Mucosa of stomach (tissue), 1 donor: ENCODE data around the gene C21orf58.

Source experiments
- H3K27me3 ChIP-seq: one replicate; pipeline ENCODE4 v1.7.0; 2013; ENCODE audit warnings: mild to moderate bottlenecking, low read length; ENCODE audit not compliant: control insufficient read depth, insufficient read depth
- H3K36me3 ChIP-seq: one replicate; pipeline ENCODE4 v1.7.0; 2013; ENCODE audit warnings: low read length; ENCODE audit not compliant: control insufficient read depth, insufficient read depth
- H3K4me1 ChIP-seq: one replicate; pipeline ENCODE4 v1.7.0; 2013; ENCODE audit warnings: mild to moderate bottlenecking, low read length; ENCODE audit not compliant: control insufficient read depth, insufficient read depth
- H3K4me3 ChIP-seq: one replicate; pipeline ENCODE4 v1.7.0; 2013; ENCODE audit warnings: low read length
- H3K9ac ChIP-seq: one replicate; pipeline ENCODE4 v1.7.0; 2013; ENCODE audit warnings: mild to moderate bottlenecking, low read length, moderate library complexity
- H3K9me3 ChIP-seq: one replicate; pipeline ENCODE4 v1.7.0; 2013; ENCODE audit warnings: mild to moderate bottlenecking, low read length, moderate library complexity; ENCODE audit not compliant: control insufficient read depth
- donor health status: Pancreatic carcinoma.

C21orf58 gene

GRCh38 chr21:46255758-46256337 is 67.8 kb downstream of the C21orf58 start:
- Histone ChIP-seq H3K36me3 (peaks cover 28% of the 10 kb centered on the region), H3K4me3 (no peak overlapping the region), H3K4me1 (peaks cover 12% of the 10 kb centered on the region), H3K27me3 (no peaks in the 10 kb centered on the region), H3K9ac (no peak overlapping the region), H3K9me3 (no peaks in the 10 kb centered on the region)

- no peak overlapping the region for H3K9ac ChIP-seq
- H3K4me1 ChIP-seq, result peaks cover 17% of the 10 kb centered on the region
- H3K4me3 ChIP-seq, result no peak overlapping the region
- no peaks in the 10 kb centered on the region for H3K27me3 ChIP-seq
- no peaks in the 10 kb centered on the region for H3K9me3 ChIP-seq
- peaks cover 29% of the 10 kb centered on the region for H3K36me3 ChIP-seq
Measured at GRCh38 chr21:46255166-46255565, 68.5 kb downstream of the C21orf58 start.

GRCh38 chr21:46254208-46254975 is 69.3 kb downstream of the C21orf58 start:
- Histone ChIP-seq H3K4me3 (no peak overlapping the region), H3K9me3 (no peaks in the 10 kb centered on the region), H3K4me1 (peaks cover 17% of the 10 kb centered on the region), H3K27me3 (no peaks in the 10 kb centered on the region), H3K9ac (no peak overlapping the region), H3K36me3 (peaks cover 36% of the 10 kb centered on the region)

GRCh38 chr21:46253610-46254124 is 70.0 kb downstream of the C21orf58 start:
- Histone ChIP-seq H3K27me3 (no peaks in the 10 kb centered on the region), H3K36me3 (peaks cover 36% of the 10 kb centered on the region), H3K9ac (no peak overlapping the region), H3K4me3 (no peak overlapping the region), H3K9me3 (no peaks in the 10 kb centered on the region), H3K4me1 (peaks cover 17% of the 10 kb centered on the region)

GRCh38 chr21:46252840-46253239 is 70.8 kb downstream of the C21orf58 start:
- H3K9ac ChIP-seq, result no peak overlapping the region
- no peaks in the 10 kb centered on the region for H3K9me3 ChIP-seq
- H3K4me3 ChIP-seq, result no peak overlapping the region
- no peaks in the 10 kb centered on the region for H3K27me3 ChIP-seq
- H3K4me1 ChIP-seq, result peaks cover 17% of the 10 kb centered on the region
- peaks cover 36% of the 10 kb centered on the region for H3K36me3 ChIP-seq
